Testis (tissue), 3 donors: ENCODE data around the gene ERCC8. TPM values are rescaled to one million over a fixed set of nuclear protein-coding genes. Genes with fewer than 3 reads are reported as not detected.

ENCODE experiments used
- DNase-seq: peaks from one replicate; pipeline ENCODE4 v3.0.0-alpha.2; 2019
- H3K27ac ChIP-seq, 2 donors: fragments of 200-600 bp; sonication (generic); one replicate each; pipeline ENCODE4 v1.5.1; 2019
- H3K27me3 ChIP-seq: fragments of 200-600 bp; sonication (generic); one replicate; pipeline ENCODE4 v1.5.1; 2019
- H3K36me3 ChIP-seq: fragments of 200-600 bp; sonication (generic); one replicate; pipeline ENCODE4 v1.5.1; 2017; ENCODE audit warnings: low read depth; ENCODE audit errors: missing control alignments
- H3K4me1 ChIP-seq: fragments of 200-600 bp; sonication (generic); one replicate; pipeline ENCODE4 v1.5.1; 2019
- H3K4me3 ChIP-seq, 2 donors: fragments of 200-600 bp; sonication (generic); one replicate each; pipeline ENCODE4 v1.5.1; 2017 to 2019
- H3K9me3 ChIP-seq: fragments of 200-600 bp; sonication (generic); one replicate; pipeline ENCODE4 v1.5.1; 2017
- POLR2A ChIP-seq: fragments of 450-650 bp; IDR thresholded peaks from one replicate; pipeline ENCODE4 v1.6.1; 2017; ENCODE audit warnings: antibody characterized with exemption, mild to moderate bottlenecking, moderate library complexity
- WGBS, 2 donors: methylation state at CpG; one replicate each; pipeline ENCODE4 v1.1.5; 2018; 5-methylcytosine and 5-hydroxymethylcytosine counted together
- intact Hi-C: fragments of 100-400 bp; cut with DNase I; formaldehyde crosslinking; loops from one replicate; pipeline ENCODE4 v1.15.1; 2023; ENCODE audit warnings: low total_unique reads
- polyA plus RNA-seq: library from polyadenylated mRNA; stranded (reverse); fragments of 350-450 nt; fragmentation: Illumina TruSeq; extraction: RNeasy Lipid Tissue Mini Kit (QIAGEN cat#74804); gene quantifications from one replicate; pipeline ENCODE4 v1.2.3, GENCODE V29; 2014; ENCODE audit warnings: low read depth, low replicate concordance; ENCODE audit not compliant: insufficient read depth
- total RNA-seq, 2 donors: library from RNA; depleted of rRNA; stranded (reverse); fragments of >200 nt; gene quantifications; one replicate each; pipeline ENCODE4 v1.2.3, GENCODE V29; 2016
- TF ChIP-seq, protein P1 (sequence below), 3 experiments: fragments of 450-650 bp in 2 of 3; fragments of 200-600 bp in 1 of 3; sonication (generic) in 1 of 3; IDR thresholded peaks; one replicate each; pipeline ENCODE4 v1.5.1; 2016 to 2019; ENCODE audit warnings: antibody characterized with exemption in 3 of 3, mild to moderate bottlenecking in 2 of 3, moderate library complexity in 1 of 3

Gene ERCC8
- total and polyA plus RNA-seq, 3 donors from 2014 or later, result 16.0 to 18.5 (median 16.4) TPM

GRCh38 chr5:60896991-60897390, 47.9 kb downstream of the ERCC8 start:
- no peaks in the 10 kb centered on the region for H3K27me3 ChIP-seq
- no peaks in the 10 kb centered on the region for H3K4me1 ChIP-seq
- H3K36me3 ChIP-seq, result no peaks in the 10 kb centered on the region
- no peaks in the 10 kb centered on the region for H3K9me3 ChIP-seq
- no peak overlapping the region for H3K27ac ChIP-seq
- WGBS, 2 donors, result 91 to 94% methylated on average over 4 of the region's 4 CpGs
- intact Hi-C loops, result no loop called here
- H3K4me3 ChIP-seq, result no peak overlapping the region
- no peak for TF ChIP-seq POLR2A
- TF ChIP-seq, protein P1, sequence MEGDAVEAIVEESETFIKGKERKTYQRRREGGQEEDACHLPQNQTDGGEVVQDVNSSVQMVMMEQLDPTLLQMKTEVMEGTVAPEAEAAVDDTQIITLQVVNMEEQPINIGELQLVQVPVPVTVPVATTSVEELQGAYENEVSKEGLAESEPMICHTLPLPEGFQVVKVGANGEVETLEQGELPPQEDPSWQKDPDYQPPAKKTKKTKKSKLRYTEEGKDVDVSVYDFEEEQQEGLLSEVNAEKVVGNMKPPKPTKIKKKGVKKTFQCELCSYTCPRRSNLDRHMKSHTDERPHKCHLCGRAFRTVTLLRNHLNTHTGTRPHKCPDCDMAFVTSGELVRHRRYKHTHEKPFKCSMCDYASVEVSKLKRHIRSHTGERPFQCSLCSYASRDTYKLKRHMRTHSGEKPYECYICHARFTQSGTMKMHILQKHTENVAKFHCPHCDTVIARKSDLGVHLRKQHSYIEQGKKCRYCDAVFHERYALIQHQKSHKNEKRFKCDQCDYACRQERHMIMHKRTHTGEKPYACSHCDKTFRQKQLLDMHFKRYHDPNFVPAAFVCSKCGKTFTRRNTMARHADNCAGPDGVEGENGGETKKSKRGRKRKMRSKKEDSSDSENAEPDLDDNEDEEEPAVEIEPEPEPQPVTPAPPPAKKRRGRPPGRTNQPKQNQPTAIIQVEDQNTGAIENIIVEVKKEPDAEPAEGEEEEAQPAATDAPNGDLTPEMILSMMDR (IDR thresholded peaks at IDR 0.05), result no peak
- no peak for DNase-seq

DNA sequence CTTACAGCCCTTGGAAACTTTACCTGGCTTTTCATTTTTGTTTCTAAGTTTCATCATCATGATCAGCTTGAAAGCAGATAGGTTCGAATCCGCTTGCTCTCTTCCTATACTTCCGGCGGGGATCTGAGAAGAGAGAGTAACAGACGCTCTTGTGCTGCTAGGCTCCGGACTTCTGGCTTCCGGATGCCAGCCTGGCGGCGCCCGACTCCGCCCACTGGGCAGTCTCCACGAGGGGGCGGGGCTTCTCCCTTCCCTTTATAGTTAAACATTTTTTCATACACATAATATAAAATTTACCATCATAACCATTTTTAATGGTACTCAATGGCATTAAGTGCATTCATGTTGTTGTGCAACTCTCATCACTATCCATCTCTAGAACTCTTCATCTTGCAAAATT, 51.3 kb downstream of the ERCC8 start:
- Histone ChIP-seq H3K36me3 (no peaks in the 10 kb centered on the region), H3K27me3 (no peaks in the 10 kb centered on the region), H3K27ac (no peak overlapping the region), H3K9me3 (no peaks in the 10 kb centered on the region), H3K4me1 (no peaks in the 10 kb centered on the region), H3K4me3 (no peak overlapping the region)
- WGBS, 2 donors, result 61 to 81% methylated on average over 13 of the region's 13 CpGs
- DNase-seq, result no peak
- TF ChIP-seq POLR2A, result no peak
- TF ChIP-seq, protein P1 (IDR thresholded peaks at IDR 0.05), result no peak
- intact Hi-C loops, result no loop called here

DNA sequence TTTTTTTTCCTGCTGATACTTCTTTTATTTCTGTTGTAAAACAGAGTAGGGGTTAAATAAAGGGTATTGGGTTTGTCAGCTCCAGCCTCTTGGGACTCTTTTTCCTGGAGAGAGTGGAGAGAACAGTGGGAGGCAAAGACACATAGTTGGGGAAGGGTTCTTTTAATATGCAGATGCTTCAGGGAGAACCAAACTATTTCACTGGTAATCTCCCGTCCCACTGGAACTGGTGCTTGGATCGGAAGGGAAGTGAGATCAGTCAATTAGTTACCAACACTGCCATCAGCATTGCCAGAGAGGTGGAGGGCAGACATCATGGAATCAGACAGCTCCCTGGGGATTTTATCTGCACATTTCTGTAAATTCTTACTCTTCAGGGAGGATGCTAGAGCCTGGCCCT, 53.2 kb downstream of the ERCC8 start:
- Histone ChIP-seq H3K36me3 (no peaks in the 10 kb centered on the region), H3K9me3 (no peaks in the 10 kb centered on the region), H3K27ac (no peak overlapping the region), H3K27me3 (no peaks in the 10 kb centered on the region), H3K4me1 (no peaks in the 10 kb centered on the region), H3K4me3 (no peak overlapping the region)
- intact Hi-C loops, result no loop called here
- TF ChIP-seq, protein P1 (IDR thresholded peaks at IDR 0.05), result no peak
- no peak for TF ChIP-seq POLR2A
- 83 to 91% methylated on average over 2 of the region's 2 CpGs for WGBS, 2 donors
- no peak for DNase-seq

DNA sequence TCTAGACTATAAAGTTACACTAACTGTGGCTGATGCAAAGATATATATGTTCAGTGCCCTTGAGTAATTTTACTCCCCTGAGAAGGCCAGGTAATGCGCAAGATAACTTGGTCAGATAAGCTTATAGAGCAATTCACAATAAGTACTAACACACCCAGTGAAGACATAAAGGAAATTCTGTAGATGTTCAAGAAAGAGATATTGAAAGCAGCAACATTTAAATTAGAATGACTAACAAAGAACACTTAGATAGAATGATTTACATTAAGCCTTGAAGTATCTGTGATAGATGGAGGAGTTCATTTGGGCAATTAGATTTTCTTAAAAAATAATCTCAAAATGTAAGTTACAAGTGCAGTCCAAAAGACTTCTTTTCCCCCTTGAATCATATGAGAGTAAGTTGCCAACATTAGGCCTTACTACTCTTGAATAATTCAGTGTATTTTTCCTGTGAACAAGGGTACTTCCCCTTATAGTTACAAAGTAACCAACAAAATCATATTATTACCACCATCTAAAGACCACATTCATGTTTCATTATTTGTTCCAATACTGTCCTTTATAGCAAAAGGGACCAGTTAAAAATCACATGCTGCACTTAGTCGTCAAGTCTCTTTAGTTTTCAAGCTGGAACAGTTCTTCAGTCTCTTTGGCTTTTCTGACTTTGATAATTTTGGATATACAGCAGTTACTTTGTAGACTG, 56.4 kb downstream of the ERCC8 start:
- Histone ChIP-seq H3K27me3 (no peaks in the 10 kb centered on the region), H3K36me3 (no peaks in the 10 kb centered on the region), H3K4me3 (no peak overlapping the region), H3K4me1 (no peaks in the 10 kb centered on the region), H3K27ac (no peak overlapping the region), H3K9me3 (no peaks in the 10 kb centered on the region)
- no peak for DNase-seq
- TF ChIP-seq POLR2A, result no peak
- TF ChIP-seq, protein P1 (IDR thresholded peaks at IDR 0.05), result no peak
- 83 to 87% methylated on average over 2 of the region's 2 CpGs for WGBS, 2 donors
- intact Hi-C loops, result no loop called here

- H3K4me1 ChIP-seq, result no peaks in the 10 kb centered on the region
- H3K4me3 ChIP-seq, result no peak overlapping the region
- no peak for DNase-seq
- H3K27me3 ChIP-seq, result no peaks in the 10 kb centered on the region
- no peaks in the 10 kb centered on the region for H3K36me3 ChIP-seq
- 87 to 93% methylated on average over 2 of the region's 2 CpGs for WGBS, 2 donors
- H3K27ac ChIP-seq, result no peak overlapping the region
- TF ChIP-seq, protein P1 (IDR thresholded peaks at IDR 0.05), result no peak
- TF ChIP-seq POLR2A, result no peak
- no peaks in the 10 kb centered on the region for H3K9me3 ChIP-seq
- intact Hi-C loops, result no loop called here
Measured at GRCh38 chr5:60887746-60888145, 57.1 kb downstream of the ERCC8 start.
